ENCODE data around the gene SP140L. TPM values are rescaled to one million over a fixed set of nuclear protein-coding genes. Genes with fewer than 3 reads are reported as not detected.

Gene SP140L
- total and polyA plus RNA-seq, 10 of the 15 experiments (the other 5 are each of a cell fraction or from before 2014, with no cell fraction given), result 4.7 to 28.6 (median 15.0) TPM

GRCh38 chr2:230400041-230400440 lies 73.0 kb downstream of the SP140L start:
- no peak overlapping the region for H3K4me3 ChIP-seq
- DNase-seq (ENCODE audit: low read depth, low spot score), result no peak
- intact Hi-C loops (cut with micrococcal nuclease; ENCODE audit: unreplicated experiment), result no loop called here
- 95% methylated on average over 7 of the region's 7 CpGs for WGBS (ENCODE audit: insufficient coverage, insufficient replicate concordance, low lambda C conversion rate, missing lambda C conversion rate)
- no peak overlapping the region for H3K4me2 ChIP-seq (ENCODE audit: control insufficient read depth, insufficient read depth)
- no peaks in the 10 kb centered on the region for H3K79me2 ChIP-seq (ENCODE audit: control insufficient read depth, insufficient read depth, low read length)
- no peaks in the 10 kb centered on the region for H3K27me3 ChIP-seq (replicated peaks in 1 of 2; ENCODE audit: control insufficient read depth in 2 of 2, insufficient read depth in 2 of 2, low read length in 1 of 2)
- no peaks in the 10 kb centered on the region for H4K20me1 ChIP-seq (ENCODE audit: control insufficient read depth, insufficient read depth)
- peaks cover 1% of the 10 kb centered on the region; the same call in 2 of the 3 replicates for H3K9me3 ChIP-seq (replicated peaks; ENCODE audit: control insufficient read depth, insufficient read depth, low read length)
- ChIA-PET CTCF (no interaction called here), SMC1A (ENCODE audit: uncharacterized antibody, unreplicated experiment) (no interaction called here), POLR2A (no interaction called here), RAD21 (ENCODE audit: unreplicated experiment) (no interaction called here)
- no peak overlapping the region for H3K27ac ChIP-seq (ENCODE audit: control insufficient read depth, insufficient read depth)
- H3K4me1 ChIP-seq (ENCODE audit: control insufficient read depth, insufficient read depth, low read length), result no peaks in the 10 kb centered on the region
- BruUV-seq (replicated peaks), result no TSS peak
- H3K9ac ChIP-seq (ENCODE audit: control insufficient read depth, insufficient read depth, low read length), result no peak overlapping the region
- H2AFZ ChIP-seq (ENCODE audit: control insufficient read depth, low read depth, low read length), result no peak overlapping the region
- in situ Hi-C loops (cut with MboI), result no loop called here
- TF ChIP-seq IKZF1 (conservative IDR thresholded peaks at IDR 0.05), result no peak
- TF ChIP-seq FOXK2 (IDR thresholded peaks at IDR 0.05), result no peak
- H3K36me3 ChIP-seq (ENCODE audit: control insufficient read depth in 2 of 2, insufficient read depth in 2 of 2, low read length in 1 of 2), result peaks cover 2 to 10% of the 10 kb centered on the region in 2 experiments
- no peak for FAIRE-seq
- ATAC-seq, result no peak

DNA sequence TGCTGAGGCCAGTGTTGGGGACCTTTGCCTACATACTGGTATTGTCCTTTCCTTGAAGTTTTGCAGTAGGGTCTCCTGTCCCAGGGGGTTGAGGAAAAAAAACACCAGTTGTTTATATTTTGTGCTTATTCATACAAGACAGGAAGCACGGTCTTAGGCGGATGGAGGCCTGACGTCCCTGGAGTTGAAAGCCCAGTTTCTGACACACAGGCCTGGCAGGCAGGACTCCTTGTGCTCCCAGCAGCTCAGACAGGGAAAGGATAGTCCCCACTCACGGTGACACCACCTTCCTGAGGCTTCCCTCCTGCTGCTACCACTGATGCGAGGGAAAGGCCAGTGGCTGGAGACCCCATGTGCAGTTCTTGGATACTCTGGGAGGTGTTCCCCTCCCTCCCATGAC lies 73.5 kb downstream of the SP140L start:
- ChIA-PET POLR2A (no interaction called here), SMC1A (ENCODE audit: uncharacterized antibody, unreplicated experiment) (no interaction called here), CTCF (no interaction called here), RAD21 (ENCODE audit: unreplicated experiment) (no interaction called here)
- DNase-seq (ENCODE audit: low read depth, low spot score) (no peak), FAIRE-seq (no peak), ATAC-seq (no peak)
- Histone ChIP-seq H3K27ac (ENCODE audit: control insufficient read depth, insufficient read depth) (no peak overlapping the region), H3K36me3 (ENCODE audit: control insufficient read depth in 2 of 2, insufficient read depth in 2 of 2, low read length in 1 of 2) (peaks cover 2 to 9% of the 10 kb centered on the region in 2 experiments), H4K20me1 (ENCODE audit: control insufficient read depth, insufficient read depth) (no peaks in the 10 kb centered on the region), H3K79me2 (ENCODE audit: control insufficient read depth, insufficient read depth, low read length) (no peaks in the 10 kb centered on the region), H3K27me3 (replicated peaks in 1 of 2; ENCODE audit: control insufficient read depth in 2 of 2, insufficient read depth in 2 of 2, low read length in 1 of 2) (no peaks in the 10 kb centered on the region), H3K4me3 (no peak overlapping the region), H3K4me1 (ENCODE audit: control insufficient read depth, insufficient read depth, low read length) (no peaks in the 10 kb centered on the region), H2AFZ (ENCODE audit: control insufficient read depth, low read depth, low read length) (no peak overlapping the region), H3K9me3 (replicated peaks; ENCODE audit: control insufficient read depth, insufficient read depth, low read length) (no peaks in the 10 kb centered on the region; the same call in 2 of the 3 replicates), H3K9ac (ENCODE audit: control insufficient read depth, insufficient read depth, low read length) (no peak overlapping the region), H3K4me2 (ENCODE audit: control insufficient read depth, insufficient read depth) (no peak overlapping the region)
- in situ Hi-C loops (cut with MboI) (no loop called here), intact Hi-C loops (cut with micrococcal nuclease; ENCODE audit: unreplicated experiment) (no loop called here)
- 71% methylated on average over 5 of the region's 5 CpGs for WGBS (ENCODE audit: insufficient coverage, insufficient replicate concordance, low lambda C conversion rate, missing lambda C conversion rate)
- BruUV-seq (replicated peaks), result no TSS peak
- TF ChIP-seq, protein P1, sequence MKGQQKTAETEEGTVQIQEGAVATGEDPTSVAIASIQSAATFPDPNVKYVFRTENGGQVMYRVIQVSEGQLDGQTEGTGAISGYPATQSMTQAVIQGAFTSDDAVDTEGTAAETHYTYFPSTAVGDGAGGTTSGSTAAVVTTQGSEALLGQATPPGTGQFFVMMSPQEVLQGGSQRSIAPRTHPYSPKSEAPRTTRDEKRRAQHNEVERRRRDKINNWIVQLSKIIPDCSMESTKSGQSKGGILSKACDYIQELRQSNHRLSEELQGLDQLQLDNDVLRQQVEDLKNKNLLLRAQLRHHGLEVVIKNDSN (IDR thresholded peaks at IDR 0.05; ENCODE audit: borderline replicate concordance, extremely low read length, insufficient read depth, low read depth, low read length), result no peak
- TF ChIP-seq RUNX3 (IDR thresholded peaks at IDR 0.05; ENCODE audit: low read length) (no peak), BCL11A (IDR thresholded peaks at IDR 0.05; ENCODE audit: low read depth, low read length) (no peak), KAT2A (conservative IDR thresholded peaks at IDR 0.05; ENCODE audit: control insufficient read depth, low read depth, low read length) (no peak), RAD51 (IDR thresholded peaks at IDR 0.05) (no peak), ZNF274 (IDR thresholded peaks at IDR 0.05; ENCODE audit: insufficient read depth, insufficient read length) (no peak), YY1 (IDR thresholded peaks at IDR 0.05; ENCODE audit: low read depth, low read length) (no peak), ZNF384 (IDR thresholded peaks at IDR 0.05; ENCODE audit: borderline replicate concordance, low read depth, low read length) (no peak), NFYA (IDR thresholded peaks at IDR 0.05; ENCODE audit: borderline replicate concordance, low read depth, low read length) (no peak), ESRRA (IDR thresholded peaks at IDR 0.05; ENCODE audit: low read length) (no peak), ZZZ3 (IDR thresholded peaks at IDR 0.05; ENCODE audit: control insufficient read depth, insufficient read length, low read depth) (no peak)
- TF ChIP-seq, protein P2, sequence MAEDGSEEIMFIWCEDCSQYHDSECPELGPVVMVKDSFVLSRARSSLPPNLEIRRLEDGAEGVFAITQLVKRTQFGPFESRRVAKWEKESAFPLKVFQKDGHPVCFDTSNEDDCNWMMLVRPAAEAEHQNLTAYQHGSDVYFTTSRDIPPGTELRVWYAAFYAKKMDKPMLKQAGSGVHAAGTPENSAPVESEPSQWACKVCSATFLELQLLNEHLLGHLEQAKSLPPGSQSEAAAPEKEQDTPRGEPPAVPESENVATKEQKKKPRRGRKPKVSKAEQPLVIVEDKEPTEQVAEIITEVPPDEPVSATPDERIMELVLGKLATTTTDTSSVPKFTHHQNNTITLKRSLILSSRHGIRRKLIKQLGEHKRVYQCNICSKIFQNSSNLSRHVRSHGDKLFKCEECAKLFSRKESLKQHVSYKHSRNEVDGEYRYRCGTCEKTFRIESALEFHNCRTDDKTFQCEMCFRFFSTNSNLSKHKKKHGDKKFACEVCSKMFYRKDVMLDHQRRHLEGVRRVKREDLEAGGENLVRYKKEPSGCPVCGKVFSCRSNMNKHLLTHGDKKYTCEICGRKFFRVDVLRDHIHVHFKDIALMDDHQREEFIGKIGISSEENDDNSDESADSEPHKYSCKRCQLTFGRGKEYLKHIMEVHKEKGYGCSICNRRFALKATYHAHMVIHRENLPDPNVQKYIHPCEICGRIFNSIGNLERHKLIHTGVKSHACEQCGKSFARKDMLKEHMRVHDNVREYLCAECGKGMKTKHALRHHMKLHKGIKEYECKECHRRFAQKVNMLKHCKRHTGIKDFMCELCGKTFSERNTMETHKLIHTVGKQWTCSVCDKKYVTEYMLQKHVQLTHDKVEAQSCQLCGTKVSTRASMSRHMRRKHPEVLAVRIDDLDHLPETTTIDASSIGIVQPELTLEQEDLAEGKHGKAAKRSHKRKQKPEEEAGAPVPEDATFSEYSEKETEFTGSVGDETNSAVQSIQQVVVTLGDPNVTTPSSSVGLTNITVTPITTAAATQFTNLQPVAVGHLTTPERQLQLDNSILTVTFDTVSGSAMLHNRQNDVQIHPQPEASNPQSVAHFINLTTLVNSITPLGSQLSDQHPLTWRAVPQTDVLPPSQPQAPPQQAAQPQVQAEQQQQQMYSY (CRISPR knock-in tag; IDR thresholded peaks at IDR 0.05), result no peak

All from GM12878 (cell line).